HG03175 (cell line): ENCODE measurements around the gene MTMR10.

Experiments used
- ATAC-seq: cut with Tn5 transposase; IDR thresholded peaks from one replicate; pipeline ENCODE4 v1.9.1; 2021; ENCODE audit warnings: mild to moderate bottlenecking, moderate library complexity; ENCODE audit not compliant: unreplicated experiment

The MTMR10 gene

DNA sequence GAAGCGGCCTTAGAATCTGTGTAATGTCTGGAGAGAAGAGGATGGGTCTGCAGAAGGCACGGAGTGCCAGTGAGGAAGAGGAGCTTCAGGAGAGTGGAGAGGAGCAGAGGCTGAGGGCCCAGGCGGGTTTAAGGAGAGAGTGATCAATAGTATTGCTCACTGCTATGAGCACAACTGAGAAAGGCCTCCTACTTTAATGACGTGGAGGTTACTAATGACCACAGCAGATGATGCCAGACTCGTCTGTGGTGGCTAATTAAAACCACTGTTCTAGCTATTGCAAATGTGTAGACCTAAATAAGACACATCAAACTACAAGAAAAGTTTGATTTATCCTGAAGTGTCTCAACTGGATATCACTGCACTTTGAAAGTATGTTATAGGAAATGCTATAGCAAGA lies 33.2 kb downstream of the MTMR10 start:
- no peak for ATAC-seq

DNA sequence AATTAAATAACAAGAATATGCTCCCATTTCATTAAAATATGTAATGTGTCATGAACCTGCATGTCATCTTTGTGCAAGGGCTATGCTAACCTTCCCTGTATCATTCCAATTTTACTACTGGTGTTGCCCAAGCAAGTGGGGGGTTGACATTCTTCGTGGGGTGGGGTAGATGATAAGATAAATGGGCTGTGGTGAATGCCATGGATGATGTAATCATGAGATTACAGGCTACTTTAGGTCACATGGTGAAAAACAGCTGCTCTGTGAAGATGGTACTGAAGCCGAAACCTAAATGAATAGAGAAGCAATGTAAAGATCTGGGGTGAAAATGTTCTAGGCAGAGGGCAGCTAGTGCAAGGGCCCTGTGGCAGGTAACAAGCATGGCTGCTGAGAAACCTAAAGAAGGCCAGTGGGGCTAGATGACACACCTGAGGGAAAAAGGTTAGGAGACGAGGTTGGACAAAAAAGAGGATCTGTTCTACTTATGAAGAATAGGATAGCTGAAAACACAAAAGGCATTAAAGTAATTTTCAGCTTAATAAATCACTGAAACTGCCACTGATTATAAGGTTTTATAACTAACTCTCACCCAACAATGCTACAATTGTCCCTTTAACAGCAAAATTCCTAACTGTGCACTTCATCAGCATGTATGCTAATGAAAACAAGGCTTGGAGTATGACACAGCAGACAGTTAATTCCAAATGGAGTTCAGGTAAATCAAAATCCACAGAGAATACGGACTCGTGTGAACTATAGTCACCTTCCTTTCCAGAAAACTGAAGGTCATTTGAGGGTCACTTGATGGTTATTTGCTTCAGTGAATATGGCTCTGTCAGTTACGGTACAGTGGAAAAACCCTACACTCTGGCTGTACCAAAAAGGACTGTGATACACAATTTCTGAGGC lies 35.0 kb downstream of the MTMR10 start:
- ATAC-seq, result no peak

DNA sequence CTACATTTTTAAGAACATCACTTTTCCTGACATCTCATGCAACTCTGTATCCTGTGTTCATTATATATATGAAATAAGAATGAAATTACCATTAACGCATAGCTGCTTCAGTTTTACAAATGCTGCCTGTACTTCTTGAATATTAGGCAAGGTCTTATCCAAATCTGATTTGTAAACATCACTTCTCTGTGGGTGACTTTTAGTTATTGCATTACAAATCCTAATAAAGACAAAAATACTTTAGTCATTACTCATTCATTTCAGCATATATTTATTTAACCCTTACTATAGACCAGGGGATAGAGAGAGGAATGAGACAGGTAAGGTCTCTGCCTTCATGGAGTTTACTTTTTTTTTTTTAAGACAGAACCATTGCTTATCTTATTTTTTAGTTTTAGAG lies 36.8 kb downstream of the MTMR10 start:
- no peak for ATAC-seq

DNA sequence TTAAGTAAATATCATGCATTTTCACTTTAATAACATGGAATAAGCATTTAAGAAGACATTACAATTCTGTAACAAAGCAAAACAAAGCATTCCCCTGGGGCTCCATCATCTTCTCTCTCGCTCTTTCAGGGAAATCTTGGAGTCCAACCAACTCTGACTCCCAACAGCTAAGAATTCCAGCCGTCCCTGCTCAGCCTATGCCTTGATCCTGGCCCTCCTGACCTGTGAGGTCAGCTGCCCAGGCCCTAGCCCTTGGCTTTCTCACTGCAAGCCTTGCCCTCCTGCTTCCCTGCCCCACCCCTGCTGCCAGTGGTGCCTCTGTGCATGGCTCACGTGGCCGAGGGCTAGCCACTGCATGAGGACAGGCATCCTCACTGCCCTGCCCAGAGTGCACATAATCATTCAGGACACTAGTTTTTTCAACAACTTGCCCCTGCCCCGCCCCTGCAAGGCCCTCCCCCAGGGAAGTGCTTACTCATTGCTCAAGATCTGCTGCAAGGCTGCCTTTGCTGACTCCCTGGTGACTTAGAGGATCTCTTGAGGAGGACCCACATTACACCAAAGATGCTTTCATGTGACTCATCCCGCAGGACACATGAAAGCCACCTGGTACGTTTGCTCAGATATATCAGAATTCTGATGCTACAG lies 37.6 kb downstream of the MTMR10 start:
- no peak for ATAC-seq

DNA sequence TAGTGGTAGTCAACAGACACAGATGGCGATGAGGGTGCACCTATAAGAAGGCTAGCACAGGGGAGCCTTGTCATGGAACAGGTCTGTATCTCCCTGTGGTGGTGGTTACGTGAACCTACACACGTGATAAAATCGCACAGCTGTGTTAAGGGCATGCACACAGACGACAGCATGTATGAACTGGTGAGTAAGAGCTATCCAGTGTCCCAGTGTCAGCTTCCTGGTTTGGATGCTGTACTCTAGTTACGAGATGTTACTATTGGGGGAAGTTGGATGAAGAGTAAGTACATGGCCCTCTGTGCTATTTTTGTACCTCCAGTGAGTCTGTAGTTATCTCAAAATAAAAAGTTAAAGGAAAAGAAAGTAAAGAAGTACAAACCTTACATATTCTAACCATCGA lies 38.2 kb downstream of the MTMR10 start:
- ATAC-seq, result no peak

DNA sequence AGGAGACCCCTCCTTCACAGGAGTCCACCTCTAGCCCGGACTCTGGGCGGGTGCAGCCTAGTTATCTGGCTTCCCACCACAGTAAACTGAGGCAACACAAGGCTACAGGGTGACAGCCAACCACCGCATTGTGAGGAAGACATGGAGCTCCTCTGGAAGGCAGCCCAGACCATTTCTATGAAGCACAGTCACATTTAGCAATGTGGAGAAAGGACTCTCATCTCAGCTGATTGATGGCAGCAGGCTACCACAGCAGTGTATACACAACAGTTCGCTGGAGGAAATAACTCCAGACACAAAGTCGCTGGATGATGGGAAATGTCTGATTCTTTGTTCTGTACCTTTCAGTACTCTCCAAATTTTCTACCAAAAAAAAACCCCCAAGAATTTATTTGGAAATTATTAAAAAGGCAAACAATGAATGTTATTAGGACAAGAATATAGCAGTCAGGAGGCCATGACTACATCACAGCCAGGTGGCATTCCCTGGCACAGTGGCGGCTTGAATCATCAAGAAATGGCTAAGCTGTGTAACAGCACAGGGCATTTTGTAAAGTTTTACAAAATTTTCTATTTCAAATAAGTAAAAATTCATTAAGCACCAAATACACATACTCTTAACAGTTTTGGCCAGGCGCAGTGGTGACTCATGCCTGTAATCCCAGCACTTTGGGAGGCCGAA lies 47.6 kb downstream of the MTMR10 start:
- no peak for ATAC-seq

DNA sequence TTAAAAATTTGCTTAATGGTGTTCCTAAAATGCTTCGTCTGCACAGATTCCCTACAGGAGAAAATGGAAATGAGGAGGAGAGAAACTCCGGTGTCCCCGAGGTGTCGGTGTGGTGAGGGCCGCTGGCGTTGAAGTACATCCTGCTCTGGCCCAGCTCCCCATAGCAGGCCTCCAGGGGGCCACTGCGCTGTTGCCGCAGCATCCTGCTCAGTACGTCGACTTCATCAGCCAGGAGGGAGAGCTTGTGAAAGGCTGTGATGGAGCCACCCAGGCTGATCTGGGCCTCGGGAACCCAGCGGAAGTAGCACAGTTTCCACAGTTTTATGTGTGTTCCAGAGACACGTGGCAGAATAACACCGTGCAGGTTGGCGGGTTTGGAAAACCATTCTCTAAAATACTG lies 49.9 kb downstream of the MTMR10 start:
- ATAC-seq, result no peak

DNA sequence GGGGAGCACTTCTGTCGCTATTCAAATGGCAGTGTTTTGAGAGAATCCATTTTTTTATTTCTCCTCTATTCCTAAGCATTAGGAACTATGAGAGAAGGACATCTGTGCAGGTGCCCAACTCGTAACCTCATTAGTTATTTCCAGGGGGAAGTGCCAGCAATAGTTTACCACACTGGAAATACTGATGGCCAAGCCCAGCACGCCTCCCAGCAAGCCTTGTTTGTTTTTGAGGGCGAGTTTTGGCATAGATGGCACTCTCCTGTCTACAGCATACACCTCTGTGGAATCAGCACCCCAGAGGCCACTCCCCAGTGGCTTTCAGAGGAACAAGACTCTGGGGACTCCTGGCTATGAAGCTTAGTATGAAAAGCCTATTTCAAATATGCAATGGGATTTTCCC lies 51.1 kb downstream of the MTMR10 start:
- ATAC-seq, result no peak

DNA sequence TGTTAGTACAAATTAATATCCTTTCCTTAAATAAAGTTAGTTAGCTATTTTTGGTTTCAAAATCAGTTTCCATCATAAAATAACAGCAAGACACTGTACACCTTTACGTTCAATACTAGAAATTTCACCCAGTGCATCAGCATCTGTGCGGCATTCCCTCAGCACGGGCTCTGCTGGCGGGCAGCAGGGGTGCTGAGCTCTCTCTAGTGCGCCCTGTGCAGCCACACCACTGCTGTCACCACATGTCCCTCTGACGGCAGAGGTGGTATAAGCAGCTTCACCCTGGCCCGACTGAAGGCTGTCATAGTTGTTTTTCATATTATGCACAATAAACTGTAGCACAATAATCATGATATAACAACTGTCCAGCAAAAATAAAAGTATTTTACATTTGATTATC lies 52.3 kb downstream of the MTMR10 start:
- ATAC-seq, result no peak

DNA sequence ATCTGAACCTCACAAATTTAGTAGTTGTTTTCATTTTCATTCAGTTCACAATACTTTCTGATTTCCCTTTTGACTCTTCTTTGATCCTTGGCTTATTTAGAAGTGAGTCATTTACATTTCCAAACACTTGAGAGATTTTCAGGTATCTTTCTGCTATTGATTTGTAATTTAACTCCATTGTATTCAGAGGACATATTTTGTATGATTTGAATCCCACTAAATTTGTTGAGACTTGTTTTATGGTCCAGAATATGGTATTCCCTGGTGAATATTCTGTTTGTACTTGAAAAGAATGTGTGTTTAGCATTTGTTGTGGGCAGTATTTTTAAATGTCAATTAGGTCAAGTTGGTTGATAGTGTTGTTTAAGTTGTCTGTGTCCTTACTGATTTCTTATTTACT lies 58.1 kb downstream of the MTMR10 start:
- ATAC-seq, result no peak

DNA sequence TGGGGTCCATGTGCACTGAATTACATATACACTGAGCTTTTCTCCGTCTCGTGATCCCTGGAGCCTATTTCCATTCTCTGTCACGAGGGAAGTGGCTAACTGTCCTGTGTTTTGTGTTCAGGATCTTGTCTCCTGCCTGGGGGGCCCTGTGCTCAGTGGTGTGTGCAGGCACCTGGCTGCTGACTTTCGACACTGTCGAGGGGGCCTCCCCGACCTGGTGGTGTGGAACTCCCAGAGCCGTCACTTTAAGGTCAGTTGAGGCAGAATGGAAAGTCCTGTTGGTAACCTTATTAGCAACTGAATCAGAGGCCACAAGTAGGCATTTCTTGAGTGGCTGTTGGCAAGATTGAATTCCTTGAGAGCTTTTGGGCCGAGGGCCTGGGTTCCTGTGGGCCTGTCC lies 61.0 kb downstream of the MTMR10 start:
- no peak for ATAC-seq

DNA sequence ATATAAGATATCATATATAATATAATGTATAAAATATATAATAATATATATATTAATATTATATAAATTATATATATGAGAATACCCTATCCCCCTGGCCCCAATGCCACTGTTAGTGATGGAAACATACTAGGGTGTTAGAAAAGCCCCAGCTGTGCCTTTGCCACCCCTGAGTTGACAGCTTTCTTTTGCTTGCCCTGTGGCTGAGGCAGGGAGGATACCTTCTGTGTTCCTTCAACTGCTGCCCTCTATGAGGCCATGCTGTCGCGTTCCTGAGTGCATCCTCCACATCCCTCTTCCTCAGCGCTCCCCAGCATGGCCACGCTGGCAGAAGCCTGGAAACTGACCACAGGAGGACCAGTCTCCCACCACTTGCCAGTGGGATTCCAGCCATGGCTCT lies 61.4 kb downstream of the MTMR10 start:
- no peak for ATAC-seq

DNA sequence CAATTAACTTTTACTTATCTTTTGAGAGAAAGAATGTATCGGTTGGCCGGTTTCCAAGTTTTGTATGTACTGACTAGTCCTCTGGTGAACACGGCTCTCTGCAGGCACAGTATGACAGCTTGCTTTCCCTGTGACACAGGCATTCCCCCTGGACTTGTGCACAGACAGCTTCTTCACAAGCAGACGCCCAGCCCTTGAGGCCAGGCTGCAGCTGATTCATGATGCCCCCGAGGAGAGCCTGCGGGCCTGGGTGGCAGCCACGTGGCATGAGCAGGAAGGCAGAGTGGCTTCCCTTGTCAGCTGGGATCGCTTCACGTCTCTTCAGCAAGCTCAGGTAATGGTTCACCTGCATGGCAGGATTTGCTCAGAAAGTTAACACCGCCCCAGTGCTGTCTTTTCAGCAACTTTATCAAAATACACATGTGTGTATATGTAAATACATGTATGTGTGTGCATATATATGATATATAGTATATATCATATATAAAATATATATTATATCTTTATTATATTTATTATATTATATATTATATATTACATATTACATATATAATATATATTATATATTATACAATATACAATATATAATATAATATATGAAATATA lies 62.3 kb downstream of the MTMR10 start:
- ATAC-seq, result no peak

DNA sequence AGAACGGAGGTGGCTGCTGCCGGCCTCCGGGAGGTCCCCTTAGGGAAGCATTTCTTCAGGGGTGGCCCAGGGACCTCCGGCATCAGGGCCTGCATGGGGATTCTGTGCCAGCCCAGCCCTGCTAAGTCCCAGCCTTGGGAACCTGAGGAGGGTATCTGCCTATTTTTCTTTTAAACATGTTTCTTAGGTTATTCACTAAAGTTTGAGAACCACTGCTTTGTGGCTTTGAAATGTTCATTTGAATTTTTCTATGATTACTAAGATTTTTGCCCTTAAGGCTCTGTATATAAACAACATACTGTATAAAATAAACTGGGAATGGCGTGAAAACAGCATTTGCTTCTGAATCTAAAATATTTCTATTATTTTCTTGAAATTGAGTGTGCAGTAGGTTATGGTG lies 63.4 kb downstream of the MTMR10 start:
- no peak for ATAC-seq

DNA sequence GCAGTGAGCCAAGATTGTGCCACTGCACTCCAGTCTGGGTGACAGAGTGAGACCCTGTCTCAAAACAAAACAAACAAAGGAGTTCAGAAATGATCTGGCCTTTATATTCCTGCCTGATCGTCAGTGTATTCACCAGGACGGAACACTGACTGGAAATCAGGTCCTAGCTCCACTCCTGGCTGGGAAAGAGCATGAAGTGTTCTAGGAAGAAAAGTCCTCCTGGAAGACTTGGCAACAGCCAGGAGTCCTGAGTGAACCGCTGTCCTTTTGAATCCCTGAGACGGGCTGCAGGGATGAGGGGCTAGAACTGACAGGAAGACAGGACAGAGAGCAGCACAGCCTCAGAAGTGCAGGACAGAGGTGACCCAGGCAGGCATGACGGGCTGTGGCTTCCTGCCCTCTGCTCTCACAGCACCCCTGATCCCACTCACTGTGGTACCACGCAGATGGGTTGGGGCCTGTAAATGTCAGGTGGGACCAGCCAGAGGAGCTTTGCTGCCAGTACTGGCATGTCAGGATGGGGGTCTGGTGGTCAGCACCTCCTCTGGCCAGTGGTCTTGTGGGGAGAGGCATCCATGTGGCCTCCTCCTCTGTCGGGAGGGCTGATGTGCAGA lies 64.2 kb downstream of the MTMR10 start:
- no peak for ATAC-seq

DNA sequence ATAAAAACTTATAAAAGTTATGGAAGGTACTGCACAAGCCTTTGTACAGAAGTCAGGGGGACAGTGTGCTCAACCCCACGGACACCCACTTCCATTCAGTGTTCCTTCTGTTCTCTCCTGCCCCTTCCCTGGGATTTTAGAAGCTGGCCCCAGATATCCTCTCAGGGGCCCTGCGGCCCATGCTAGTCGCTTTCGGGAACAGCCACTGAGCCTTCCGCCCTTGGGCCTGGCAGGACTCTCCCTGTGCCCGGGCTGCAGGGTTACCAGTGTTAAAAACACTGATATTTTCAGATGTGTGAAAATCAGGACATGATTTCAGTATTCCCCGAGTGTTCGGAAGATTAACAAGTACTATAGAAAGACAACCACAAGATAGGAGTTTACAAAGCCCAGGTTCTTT lies 65.3 kb downstream of the MTMR10 start:
- no peak for ATAC-seq

DNA sequence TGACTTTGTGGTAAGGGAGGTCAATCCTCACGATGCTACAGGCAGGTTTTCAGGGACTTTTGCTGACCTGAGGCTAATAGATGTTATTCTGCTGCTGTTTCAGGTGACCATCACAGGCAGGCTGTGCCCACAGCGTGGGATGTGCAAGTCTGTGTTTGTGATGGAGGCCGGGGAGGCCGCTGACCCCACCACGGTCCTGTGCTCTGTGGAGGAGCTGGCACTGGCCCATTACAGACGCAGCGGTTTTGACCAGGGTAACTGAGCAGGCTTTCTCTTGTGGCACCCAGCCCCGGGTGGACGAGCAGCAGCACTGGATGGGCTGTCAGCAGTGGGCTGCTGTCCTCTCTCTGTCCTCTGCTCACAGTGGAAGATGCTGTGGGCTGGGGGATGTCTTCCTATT lies 65.7 kb downstream of the MTMR10 start:
- ATAC-seq, result no peak

DNA sequence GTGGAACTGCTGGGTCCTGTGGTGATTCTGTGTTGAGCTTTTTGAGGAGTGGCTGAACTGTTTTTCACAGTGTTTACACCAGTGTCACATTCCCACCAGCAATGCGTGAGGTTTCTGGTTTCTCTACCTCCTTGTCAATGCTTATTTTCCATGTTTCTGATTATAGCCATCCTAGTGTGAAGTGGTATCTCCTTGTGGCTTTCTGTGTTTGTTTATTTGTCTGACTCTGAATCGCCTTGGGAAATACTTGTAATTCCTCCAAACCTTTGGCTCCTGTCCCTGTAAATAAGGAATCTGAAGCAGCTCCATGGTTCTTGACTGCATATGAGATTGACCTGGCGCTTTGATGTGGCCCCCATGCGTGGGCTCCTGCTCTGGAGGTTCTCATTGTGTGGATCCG lies 67.1 kb downstream of the MTMR10 start:
- no peak for ATAC-seq

DNA sequence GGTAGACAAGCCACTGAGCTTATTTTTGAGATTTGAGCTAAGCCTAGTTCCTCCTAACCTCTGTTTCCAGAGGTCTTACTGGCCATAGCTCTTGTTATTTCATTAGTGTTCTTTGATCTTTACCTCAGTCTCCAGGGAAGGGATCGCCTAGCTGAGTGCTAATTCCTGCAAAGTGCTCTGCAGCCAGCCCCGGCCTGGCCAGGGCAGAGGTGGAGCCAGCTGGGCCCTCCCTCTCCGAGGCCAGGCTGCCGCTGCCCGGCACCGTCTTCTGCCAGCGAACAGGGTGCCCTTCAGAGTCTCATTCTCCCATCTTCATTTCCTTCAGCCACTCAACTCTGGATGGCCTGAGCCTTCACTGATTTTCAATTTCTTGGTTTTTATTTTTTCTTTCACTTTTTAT lies 68.0 kb downstream of the MTMR10 start:
- no peak for ATAC-seq

DNA sequence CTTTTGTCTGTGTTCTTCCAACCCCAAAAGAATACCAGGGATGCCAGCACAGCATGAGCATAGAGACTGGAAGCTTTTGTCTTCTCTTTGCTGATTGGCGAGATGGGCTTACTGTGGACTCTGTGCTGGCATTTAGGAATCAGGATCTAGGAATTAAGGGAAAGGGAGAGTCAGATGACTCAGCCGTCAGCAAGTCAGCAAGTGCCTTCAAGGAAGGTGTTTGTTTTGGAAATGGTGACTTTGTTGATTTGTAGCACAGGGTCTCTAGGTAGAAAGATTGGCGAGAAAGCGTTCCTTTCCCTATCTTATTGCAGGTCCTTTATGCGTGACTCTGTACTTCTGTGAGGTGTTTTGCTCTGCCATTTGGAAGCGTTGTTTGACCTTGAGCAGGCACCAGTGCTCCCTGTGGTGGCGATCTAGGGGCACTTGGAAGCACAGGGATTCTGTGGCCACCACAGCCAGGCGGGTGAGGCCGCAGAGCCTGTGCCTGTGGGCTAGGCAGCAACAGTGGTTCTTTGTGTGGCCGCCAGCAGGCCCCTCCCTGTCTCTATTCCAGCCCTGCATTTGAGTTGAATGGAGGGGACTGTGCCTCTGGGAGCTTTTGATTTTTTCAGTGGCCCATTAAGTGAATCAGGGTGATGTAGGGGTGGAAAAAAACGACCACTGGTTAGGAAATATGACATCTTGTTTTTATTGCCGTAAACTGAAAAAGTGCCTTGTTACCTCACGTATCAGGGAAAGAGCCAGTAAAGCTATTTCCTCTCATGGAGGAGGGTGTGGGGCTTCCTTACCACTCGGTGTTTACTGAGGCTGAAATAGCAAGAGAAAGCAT lies 68.7 kb downstream of the MTMR10 start:
- ATAC-seq, result no peak
